ENCODE data around the gene DNAJC16. TPM values are rescaled to one million over a fixed set of nuclear protein-coding genes. Genes with fewer than 3 reads are reported as not detected.

The DNAJC16 gene
- total RNA-seq, 1 experiment from 2014 or later, result 20.7 TPM

DNA sequence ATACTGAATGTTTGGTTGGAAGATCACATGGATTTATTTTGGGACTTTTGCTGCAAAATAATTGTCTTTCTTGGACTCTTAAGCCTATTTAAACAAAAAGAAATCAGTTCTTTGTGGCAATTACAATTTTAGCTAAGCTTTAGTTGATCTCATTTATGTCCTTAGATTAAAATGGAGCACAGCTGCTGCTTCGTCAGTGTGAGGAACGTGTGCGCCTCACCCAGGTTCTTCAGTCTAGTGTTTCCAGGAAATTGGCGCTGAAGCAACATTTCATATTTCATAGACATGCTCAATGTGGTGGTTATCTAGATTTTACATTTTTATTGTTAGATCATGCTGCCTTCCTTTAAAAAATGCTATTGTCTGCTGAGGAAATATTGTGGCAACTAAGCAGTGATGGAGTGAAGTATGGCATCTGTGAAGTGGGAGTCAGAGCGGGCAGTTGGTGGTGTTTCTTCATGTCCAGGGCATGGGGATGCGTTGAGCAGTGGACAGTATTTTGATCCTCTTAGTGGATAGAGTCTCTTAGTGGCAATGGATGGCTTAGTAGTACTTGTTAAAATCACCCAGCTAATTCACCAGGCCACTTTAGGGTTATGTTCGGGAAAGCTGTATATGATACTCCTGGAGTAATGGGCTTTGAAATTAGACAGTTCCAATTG, 96.2 kb downstream of the DNAJC16 start:
- Histone ChIP-seq H3K27me3 (ENCODE audit: insufficient read depth, low read length) (no peaks in the 10 kb centered on the region), H2BK120ac (ENCODE audit: low read depth, low read length, poor library complexity, severe bottlenecking) (no peak overlapping the region), H2AFZ (ENCODE audit: low read length) (no peak overlapping the region), H3K27ac (ENCODE audit: insufficient read length, low read depth, low read length) (no peak overlapping the region), H4K8ac (replicated peaks; ENCODE audit: insufficient read length, low read depth, low read length) (no peak overlapping the region), H3K4me2 (ENCODE audit: insufficient read depth, insufficient read length, low read length) (no peak overlapping the region), H2BK20ac (ENCODE audit: low read depth, low read length, poor library complexity, severe bottlenecking) (no peak overlapping the region), H3K79me1 (ENCODE audit: insufficient read depth, low read depth, low read length, poor library complexity, severe bottlenecking) (peaks cover 4% of the 10 kb centered on the region), H3K9me3 (ENCODE audit: control insufficient read depth, low read depth, low read length) (no peaks in the 10 kb centered on the region), H3K9ac (ENCODE audit: extremely low read depth, insufficient read length, low read length) (no peak overlapping the region), H3K4me1 (ENCODE audit: insufficient read depth, low read length) (no peaks in the 10 kb centered on the region; the same call in 1 of the 2 replicates), H3K79me2 (ENCODE audit: insufficient read depth, low read length) (peaks cover 45% of the 10 kb centered on the region; the same call in 1 of the 2 replicates), H4K20me1 (ENCODE audit: control insufficient read depth, insufficient read depth, insufficient read length) (no peaks in the 10 kb centered on the region), H3K56ac (ENCODE audit: insufficient read length, low read depth, low read length) (no peak overlapping the region), H3K14ac (ENCODE audit: insufficient read depth, low read length) (no peak overlapping the region), H3K23me2 (ENCODE audit: insufficient read length, low read depth, low read length, poor library complexity, severe bottlenecking) (no peaks in the 10 kb centered on the region), H4K91ac (ENCODE audit: insufficient read length, low read depth, low read length) (no peak overlapping the region), H2AK5ac (ENCODE audit: insufficient read length, low read length) (no peak overlapping the region), H2BK5ac (ENCODE audit: insufficient read length, low read length) (no peak overlapping the region), H3T11ph (ENCODE audit: low read length) (no peak overlapping the region), H2BK12ac (ENCODE audit: insufficient read length, low read depth, low read length) (no peak overlapping the region), H3K4ac (ENCODE audit: low read depth, low read length) (no peak overlapping the region), H3K23ac (ENCODE audit: insufficient read length, low read depth, low read length) (no peak overlapping the region), H4K5ac (ENCODE audit: insufficient read length, low read depth, low read length) (no peak overlapping the region), H2BK15ac (ENCODE audit: low read depth, low read length) (no peak overlapping the region), H3K18ac (ENCODE audit: insufficient read length, low read depth, low read length) (no peak overlapping the region)
- no CpG with 5 or more reads among the region's 7 CpGs for WGBS (ENCODE audit: extremely low coverage, insufficient read length, low lambda C conversion rate)
- Mint-ChIP-seq H3K27ac (no peak overlapping the region; a peak in 1 of 7 replicates), H3K9me3 (no peaks in the 10 kb centered on the region), H3K27me3 (ENCODE audit: low read depth) (no peaks in the 10 kb centered on the region), H3K4me1 (peaks cover 12 to 18% of the 10 kb centered on the region in 2 experiments), H3K4me3 (no peak overlapping the region; a peak in 1 of 5 replicates), H3K36me3 (ENCODE audit: insufficient read depth in 1 of 3, low read depth in 3 of 3) (peaks cover 9 to 19% (median 19%) of the 10 kb centered on the region in 3 experiments)
- TF ChIP-seq, protein P1, sequence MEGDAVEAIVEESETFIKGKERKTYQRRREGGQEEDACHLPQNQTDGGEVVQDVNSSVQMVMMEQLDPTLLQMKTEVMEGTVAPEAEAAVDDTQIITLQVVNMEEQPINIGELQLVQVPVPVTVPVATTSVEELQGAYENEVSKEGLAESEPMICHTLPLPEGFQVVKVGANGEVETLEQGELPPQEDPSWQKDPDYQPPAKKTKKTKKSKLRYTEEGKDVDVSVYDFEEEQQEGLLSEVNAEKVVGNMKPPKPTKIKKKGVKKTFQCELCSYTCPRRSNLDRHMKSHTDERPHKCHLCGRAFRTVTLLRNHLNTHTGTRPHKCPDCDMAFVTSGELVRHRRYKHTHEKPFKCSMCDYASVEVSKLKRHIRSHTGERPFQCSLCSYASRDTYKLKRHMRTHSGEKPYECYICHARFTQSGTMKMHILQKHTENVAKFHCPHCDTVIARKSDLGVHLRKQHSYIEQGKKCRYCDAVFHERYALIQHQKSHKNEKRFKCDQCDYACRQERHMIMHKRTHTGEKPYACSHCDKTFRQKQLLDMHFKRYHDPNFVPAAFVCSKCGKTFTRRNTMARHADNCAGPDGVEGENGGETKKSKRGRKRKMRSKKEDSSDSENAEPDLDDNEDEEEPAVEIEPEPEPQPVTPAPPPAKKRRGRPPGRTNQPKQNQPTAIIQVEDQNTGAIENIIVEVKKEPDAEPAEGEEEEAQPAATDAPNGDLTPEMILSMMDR (conservative IDR thresholded peaks at IDR 0.05), result no peak
- DNase-seq, result no peak

Measured in H9 (cell line).